ENCODE results near the gene AQP12B. TPM values are rescaled to one million over a fixed set of nuclear protein-coding genes. Genes with fewer than 3 reads are reported as not detected.
A peak's percentile ranks its signal among the peaks of the same experiment; 100 is the strongest.

Gene AQP12B
- total and polyA plus RNA-seq, 2 of the 13 experiments (the other 11 are each of a cell fraction or from before 2014, with no cell fraction given), result not detected

GRCh38 chr2:240713928-240714746 is 31.5 kb upstream of the AQP12B start:
- peaks cover 53 to 93% of the 10 kb centered on the region in 2 experiments for H3K27me3 ChIP-seq (ENCODE audit: control insufficient read depth in 1 of 2, insufficient read depth in 2 of 2, low read length in 2 of 2)
- no peak overlapping the region for H3K9ac ChIP-seq (ENCODE audit: insufficient read depth, low read depth, low read length)
- TF ChIP-seq SOX5 (CRISPR knock-in tag; IDR thresholded peaks at IDR 0.05; ENCODE audit: borderline replicate concordance), result no peak
- TF ChIP-seq ZNF276 (CRISPR knock-in tag; IDR thresholded peaks at IDR 0.05; ENCODE audit: low read depth), result no peak
- TF ChIP-seq SALL2 (CRISPR knock-in tag; IDR thresholded peaks at IDR 0.05), result no peak
- TF ChIP-seq MAX (IDR thresholded peaks at IDR 0.05), result no peak
- TF ChIP-seq ZNF768 (CRISPR knock-in tag; IDR thresholded peaks at IDR 0.05), result 0 out of 2 replicates have a peak, but pooled peaks have one; percentile 8
- TF ChIP-seq EZH2 (conservative IDR thresholded peaks at IDR 0.05; ENCODE audit: low read depth, low read length), result 0 out of 2 replicates have a peak, but pooled peaks have one; percentile 3
- TF ChIP-seq ZBTB33 (CRISPR knock-in tag; IDR thresholded peaks at IDR 0.05), result no peak
- H3K27ac ChIP-seq (ENCODE audit: extremely low read length, insufficient read depth, low read length), result no peak overlapping the region
- in situ Hi-C loops (cut with HindIII; ENCODE audit: extremely low pct_ligation_motif_present, low pct_unique_long_range_greater_than_20kb), result no loop called here
- ChIA-PET POLR2A (no interaction called here), CTCF (ENCODE audit: low intra/inter-chr PET ratio, low total read pairs) (no interaction called here)
- no peak overlapping the region for H3K4me3 ChIP-seq (replicated peaks in 1 of 3; ENCODE audit: insufficient read depth in 1 of 3, low read depth in 2 of 3, low read length in 3 of 3)
- ATAC-seq (no peak; the same call in 2 of the 3 replicates), DNase-seq (ENCODE audit: low spot score) (no peak), FAIRE-seq (no peak)
- BruUV-seq (replicated peaks), result no TSS peak
- no peaks in the 10 kb centered on the region for H3K4me1 ChIP-seq (ENCODE audit: insufficient read depth, low read length)
- H4K20me1 ChIP-seq (ENCODE audit: insufficient read depth, low read length), result no peaks in the 10 kb centered on the region; the same call in 1 of the 2 replicates
- WGBS (ENCODE audit: low lambda C conversion rate), result 20% methylated on average over 11 of the region's 26 CpGs
- no peaks in the 10 kb centered on the region for H3K36me3 ChIP-seq (replicated peaks in 1 of 2; ENCODE audit: control insufficient read depth in 1 of 2, insufficient read depth in 2 of 2, low read length in 2 of 2)
- H3K9me3 ChIP-seq (ENCODE audit: low read length), result no peaks in the 10 kb centered on the region
- H3K4me2 ChIP-seq (ENCODE audit: low read depth, low read length), result no peak overlapping the region
- intact Hi-C loops (cut with micrococcal nuclease; ENCODE audit: unreplicated experiment), result no loop called here
- H2AFZ ChIP-seq (ENCODE audit: low read length), result no peak overlapping the region
- H3K79me2 ChIP-seq (ENCODE audit: insufficient read depth, low read length), result no peaks in the 10 kb centered on the region

Measured in HepG2 (cell line).